T-helper 1 cell (primary cell): Measurements from ENCODE around the gene TMEM156.

ENCODE experiments used
- DNase-seq, 5 donors: peaks; one replicate each; pipeline ENCODE4 v3.0.0-alpha.2; 2012 to 2020

The TMEM156 gene

GRCh38 chr4:38920677-38921076, 111.5 kb downstream of the TMEM156 start:
- no peak for DNase-seq

DNA sequence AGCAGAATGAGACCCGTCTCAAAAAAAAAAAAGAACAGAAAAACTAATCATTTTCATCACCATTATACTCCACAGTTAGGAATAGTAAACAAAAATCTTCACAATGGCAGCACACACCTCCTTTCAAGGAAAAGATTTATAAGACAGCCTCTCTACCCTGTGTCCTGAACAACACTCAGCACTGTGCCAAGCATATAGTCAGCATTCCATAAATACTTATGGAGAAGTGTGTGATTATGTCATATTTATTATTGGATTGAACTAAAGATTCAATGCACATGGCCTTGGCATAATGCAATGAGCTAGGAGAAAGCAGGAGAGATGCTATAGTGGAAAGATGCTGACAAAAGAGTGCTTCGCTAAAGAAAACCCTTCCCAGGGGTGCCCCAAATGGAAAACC, 112.0 kb downstream of the TMEM156 start:
- DNase-seq: no peak

DNA sequence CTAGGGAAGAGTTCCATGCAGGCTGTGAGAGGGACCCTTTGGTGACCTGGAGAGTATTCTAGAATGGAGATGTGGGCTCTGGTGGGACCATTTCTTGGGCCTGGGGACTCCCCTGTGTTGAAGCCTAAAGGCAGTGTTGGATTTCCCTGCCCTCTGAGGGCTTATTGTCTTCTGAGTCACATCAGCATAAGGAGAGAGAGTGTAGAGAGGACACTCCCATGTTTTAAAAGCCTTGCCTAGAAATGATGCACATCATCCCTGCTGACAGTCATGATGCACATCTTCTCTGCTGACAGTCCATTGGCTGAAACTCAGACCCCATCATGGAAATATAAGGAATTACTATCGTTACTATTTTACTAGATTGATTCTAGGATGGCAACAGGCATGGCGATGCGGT, 112.7 kb downstream of the TMEM156 start:
- DNase-seq: no peak

DNA sequence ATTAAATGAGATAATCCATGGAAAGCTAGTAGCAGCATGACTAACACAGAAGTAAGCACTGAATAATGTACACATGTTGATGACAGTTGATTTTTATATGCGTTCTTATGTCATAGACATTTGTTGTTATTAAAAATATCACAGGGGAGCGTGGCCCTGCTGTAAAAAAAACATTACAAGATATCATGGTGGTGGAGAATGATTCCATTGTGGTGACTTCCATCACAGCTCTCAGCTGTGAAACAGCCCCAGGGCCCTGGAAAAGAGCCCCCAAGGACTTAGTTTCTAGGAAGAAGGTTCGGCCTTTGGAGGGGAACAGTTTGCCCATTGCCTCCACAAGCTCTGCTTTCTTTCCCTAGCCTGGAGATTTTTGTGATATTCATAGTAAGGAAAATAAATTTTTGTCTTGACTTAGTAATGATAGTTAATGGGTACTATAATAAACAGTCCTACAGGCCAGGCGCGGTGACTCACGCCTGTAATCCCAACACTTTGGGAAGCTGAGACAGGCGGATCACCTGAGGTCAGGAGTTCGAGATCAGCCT, 114.7 kb downstream of the TMEM156 start:
- DNase-seq: no peak
